ENCODE measurements around the gene TPP2.

The TPP2 gene

GRCh38 chr13:102667023-102667422, 70.2 kb downstream of the TPP2 start:
- no peak overlapping the region for H3K4me3 ChIP-seq (ENCODE audit: low read length)
- H3K4me1 ChIP-seq (ENCODE audit: control insufficient read depth, low read length), result no peaks in the 10 kb centered on the region
- H3F3A ChIP-seq (ENCODE audit: control insufficient read depth, insufficient read depth), result no peaks in the 10 kb centered on the region
- TF ChIP-seq CTCF (IDR thresholded peaks at IDR 0.05; ENCODE audit: low read depth, low read length, poor library complexity, severe bottlenecking) (no peak), EZH2phosphoT487 (IDR thresholded peaks at IDR 0.05; ENCODE audit: borderline replicate concordance, low read length) (no peak)
- H3K36me3 ChIP-seq (ENCODE audit: control insufficient read depth, low read length), result peaks cover 77% of the 10 kb centered on the region
- no peaks in the 10 kb centered on the region for H4K20me1 ChIP-seq (ENCODE audit: control insufficient read depth, insufficient read depth, low read depth, low read length)
- no peaks in the 10 kb centered on the region for H3K27me3 ChIP-seq (ENCODE audit: control insufficient read depth, low read length)
- no peak overlapping the region for H3K4me2 ChIP-seq (ENCODE audit: low read length)
- H3K79me2 ChIP-seq (ENCODE audit: control insufficient read depth, low read length), result no peaks in the 10 kb centered on the region
- H3K9me2 ChIP-seq (replicated peaks; ENCODE audit: control insufficient read depth, low read length), result no peaks in the 10 kb centered on the region
- no peaks in the 10 kb centered on the region for H3K9me3 ChIP-seq (ENCODE audit: control insufficient read depth, insufficient read depth, low read length)
- no peak overlapping the region for H3K27ac ChIP-seq (ENCODE audit: low read depth, low read length)

- Histone ChIP-seq H3K79me2 (ENCODE audit: control insufficient read depth, low read length) (no peaks in the 10 kb centered on the region), H3K4me3 (ENCODE audit: low read length) (no peak overlapping the region), H3K27me3 (ENCODE audit: control insufficient read depth, low read length) (no peaks in the 10 kb centered on the region), H3K9me2 (replicated peaks; ENCODE audit: control insufficient read depth, low read length) (no peaks in the 10 kb centered on the region), H4K20me1 (ENCODE audit: control insufficient read depth, insufficient read depth, low read depth, low read length) (no peaks in the 10 kb centered on the region), H3F3A (ENCODE audit: control insufficient read depth, insufficient read depth) (no peaks in the 10 kb centered on the region), H3K27ac (ENCODE audit: low read depth, low read length) (no peak overlapping the region), H3K36me3 (ENCODE audit: control insufficient read depth, low read length) (peaks cover 77% of the 10 kb centered on the region), H3K4me1 (ENCODE audit: control insufficient read depth, low read length) (no peaks in the 10 kb centered on the region), H3K4me2 (ENCODE audit: low read length) (no peak overlapping the region), H3K9me3 (ENCODE audit: control insufficient read depth, insufficient read depth, low read length) (no peaks in the 10 kb centered on the region)
- TF ChIP-seq EZH2phosphoT487 (IDR thresholded peaks at IDR 0.05; ENCODE audit: borderline replicate concordance, low read length), result no peak
- no peak for TF ChIP-seq CTCF (IDR thresholded peaks at IDR 0.05; ENCODE audit: low read depth, low read length, poor library complexity, severe bottlenecking)
Measured at GRCh38 chr13:102667911-102668310, 71.1 kb downstream of the TPP2 start.

- Histone ChIP-seq H3K4me2 (ENCODE audit: low read length) (no peak overlapping the region), H3K4me3 (ENCODE audit: low read length) (no peak overlapping the region), H3F3A (ENCODE audit: control insufficient read depth, insufficient read depth) (no peaks in the 10 kb centered on the region), H3K9me2 (replicated peaks; ENCODE audit: control insufficient read depth, low read length) (no peaks in the 10 kb centered on the region), H3K36me3 (ENCODE audit: control insufficient read depth, low read length) (peaks cover 81% of the 10 kb centered on the region), H3K9me3 (ENCODE audit: control insufficient read depth, insufficient read depth, low read length) (no peaks in the 10 kb centered on the region), H3K27me3 (ENCODE audit: control insufficient read depth, low read length) (no peaks in the 10 kb centered on the region), H3K4me1 (ENCODE audit: control insufficient read depth, low read length) (no peaks in the 10 kb centered on the region), H3K27ac (ENCODE audit: low read depth, low read length) (no peak overlapping the region), H4K20me1 (ENCODE audit: control insufficient read depth, insufficient read depth, low read depth, low read length) (no peaks in the 10 kb centered on the region), H3K79me2 (ENCODE audit: control insufficient read depth, low read length) (no peaks in the 10 kb centered on the region)
- TF ChIP-seq CTCF (IDR thresholded peaks at IDR 0.05; ENCODE audit: low read depth, low read length, poor library complexity, severe bottlenecking), result no peak
- TF ChIP-seq EZH2phosphoT487 (IDR thresholded peaks at IDR 0.05; ENCODE audit: borderline replicate concordance, low read length), result no peak
Measured at GRCh38 chr13:102670130-102670529, 73.3 kb downstream of the TPP2 start.

GRCh38 chr13:102675115-102675514, 78.3 kb downstream of the TPP2 start:
- H4K20me1 ChIP-seq (ENCODE audit: control insufficient read depth, insufficient read depth, low read depth, low read length), result no peaks in the 10 kb centered on the region
- TF ChIP-seq CTCF (IDR thresholded peaks at IDR 0.05; ENCODE audit: low read depth, low read length, poor library complexity, severe bottlenecking), result no peak
- TF ChIP-seq EZH2phosphoT487 (IDR thresholded peaks at IDR 0.05; ENCODE audit: borderline replicate concordance, low read length), result no peak
- H3K4me2 ChIP-seq (ENCODE audit: low read length), result no peak overlapping the region
- peaks cover 80% of the 10 kb centered on the region for H3K36me3 ChIP-seq (ENCODE audit: control insufficient read depth, low read length)
- H3K4me3 ChIP-seq (ENCODE audit: low read length), result no peak overlapping the region
- H3K27me3 ChIP-seq (ENCODE audit: control insufficient read depth, low read length), result no peaks in the 10 kb centered on the region
- no peaks in the 10 kb centered on the region for H3K9me2 ChIP-seq (replicated peaks; ENCODE audit: control insufficient read depth, low read length)
- no peaks in the 10 kb centered on the region for H3K79me2 ChIP-seq (ENCODE audit: control insufficient read depth, low read length)
- no peaks in the 10 kb centered on the region for H3F3A ChIP-seq (ENCODE audit: control insufficient read depth, insufficient read depth)
- peaks cover 5% of the 10 kb centered on the region; the same call in 1 of the 2 replicates for H3K4me1 ChIP-seq (ENCODE audit: control insufficient read depth, low read length)
- H3K27ac ChIP-seq (ENCODE audit: low read depth, low read length), result no peak overlapping the region
- no peaks in the 10 kb centered on the region for H3K9me3 ChIP-seq (ENCODE audit: control insufficient read depth, insufficient read depth, low read length)

Data from DOHH2 (cell line).